Subcutaneous abdominal adipose tissue (tissue), 5 donors: ENCODE results near the gene FERMT2.
A peak's percentile ranks its signal among the peaks of the same experiment; 100 is the strongest.
"Not testable (repeated sequence)": the region's sequence is repeated elsewhere in the genome, so short reads cannot be mapped to it uniquely, and the experiment has no call there.

ENCODE experiments used
- H3K27ac ChIP-seq: one replicate; pipeline ENCODE4 v1.7.0; 2013; ENCODE audit warnings: low read depth, mild to moderate bottlenecking, inconsistent platforms, low read length, moderate library complexity
- H3K27me3 ChIP-seq, 5 donors: one replicate each; pipeline ENCODE4 v1.7.0; 2013; ENCODE audit warnings: low read length in 5 of 5, inconsistent platforms in 1 of 5; ENCODE audit not compliant: control insufficient read depth in 5 of 5, insufficient read depth in 4 of 5
- H3K36me3 ChIP-seq, 5 donors: one replicate each; pipeline ENCODE4 v1.7.0; 2013; ENCODE audit warnings: low read length in 5 of 5; ENCODE audit not compliant: control insufficient read depth in 5 of 5, insufficient read depth in 5 of 5
- H3K4me1 ChIP-seq, 5 donors: one replicate each; pipeline ENCODE4 v1.7.0; 2013; ENCODE audit warnings: low read length in 5 of 5, mild to moderate bottlenecking in 3 of 5, moderate library complexity in 1 of 5; ENCODE audit not compliant: control insufficient read depth in 5 of 5, insufficient read depth in 5 of 5
- H3K4me3 ChIP-seq, 5 donors: one replicate each; pipeline ENCODE4 v1.7.0; 2013; ENCODE audit warnings: low read length in 5 of 5, low read depth in 1 of 5
- H3K9ac ChIP-seq, 5 donors: one replicate each; pipeline ENCODE4 v1.7.0; 2013; ENCODE audit warnings: low read length in 5 of 5, mild to moderate bottlenecking in 4 of 5, moderate library complexity in 3 of 5
- H3K9me3 ChIP-seq, 5 donors: one replicate each; pipeline ENCODE4 v1.7.0; 2013; ENCODE audit warnings: low read length in 5 of 5; ENCODE audit not compliant: control insufficient read depth in 5 of 5
- donor health status: healthy.
- donor health status: healthy.
- donor health status: healthy.
- donor health status: healthy.
- donor health status: healthy.

FERMT2 gene

GRCh38 chr14:52922656-52923055 is 28.2 kb downstream of the FERMT2 start:
- H3K27me3 ChIP-seq, result no peaks in the 10 kb centered on the region
- peaks cover 0 to 3% (median 0%) of the 10 kb centered on the region in 5 donors for H3K36me3 ChIP-seq
- H3K4me3 ChIP-seq, result no peak overlapping the region
- H3K9ac ChIP-seq, result no peak overlapping the region
- no peaks in the 10 kb centered on the region for H3K9me3 ChIP-seq
- peaks cover 11 to 96% (median 79%) of the 10 kb centered on the region in 5 donors for H3K4me1 ChIP-seq
- H3K27ac ChIP-seq, result peak overlapping the region; percentile 93

GRCh38 chr14:52922059-52922458 is 28.8 kb downstream of the FERMT2 start:
- Histone ChIP-seq H3K9me3 (no peaks in the 10 kb centered on the region), H3K4me1 (peaks cover 13 to 94% (median 78%) of the 10 kb centered on the region in 5 donors), H3K27ac (peak overlapping the region; percentile 93)

GRCh38 chr14:52920411-52920810 is 30.4 kb downstream of the FERMT2 start:
- peak overlapping the region; percentile 93 for H3K27ac ChIP-seq
- H3K4me3 ChIP-seq, H3K36me3 ChIP-seq, H3K27me3 ChIP-seq, H3K9ac ChIP-seq, H3K9me3 ChIP-seq: not testable (repeated sequence)
- peaks cover 11 to 85% (median 70%) of the 10 kb centered on the region in 5 donors for H3K4me1 ChIP-seq

More at GRCh38 chr14:52922059-52922458, 28.8 kb downstream of the FERMT2 start:
- Histone ChIP-seq H3K27me3 (no peaks in the 10 kb centered on the region), H3K4me3 (no peak overlapping the region), H3K9ac (no peak overlapping the region), H3K36me3 (peaks cover 0 to 3% (median 0%) of the 10 kb centered on the region in 5 donors)

- peaks cover 11 to 83% (median 68%) of the 10 kb centered on the region in 5 donors for H3K4me1 ChIP-seq
Observed at GRCh38 chr14:52919971-52920370, 30.9 kb downstream of the FERMT2 start.

GRCh38 chr14:52918486-52918885 is 32.4 kb downstream of the FERMT2 start:
- Histone ChIP-seq H3K9ac (peak overlapping the region in 2 of 5 donors; percentile 11 to 46), H3K36me3 (peaks cover 0 to 10% (median 5%) of the 10 kb centered on the region in 5 donors), H3K27ac (peak overlapping the region; percentile 93), H3K4me1 (peaks cover 11 to 70% (median 57%) of the 10 kb centered on the region in 5 donors), H3K9me3 (no peaks in the 10 kb centered on the region), H3K27me3 (no peaks in the 10 kb centered on the region), H3K4me3 (no peak overlapping the region)

More at GRCh38 chr14:52919971-52920370, 30.9 kb downstream of the FERMT2 start:
- Histone ChIP-seq H3K27me3 (no peaks in the 10 kb centered on the region), H3K27ac (peak overlapping the region; percentile 93), H3K9ac (no peak overlapping the region), H3K36me3 (peaks cover 0 to 7% (median 5%) of the 10 kb centered on the region in 5 donors), H3K9me3 (no peaks in the 10 kb centered on the region), H3K4me3 (no peak overlapping the region)

GRCh38 chr14:52917735-52918134 is 33.1 kb downstream of the FERMT2 start:
- Histone ChIP-seq H3K9me3 (no peaks in the 10 kb centered on the region), H3K27me3 (no peaks in the 10 kb centered on the region), H3K27ac (peak overlapping the region; percentile 93), H3K36me3 (peaks cover 0 to 10% (median 5%) of the 10 kb centered on the region in 5 donors), H3K4me3 (no peak overlapping the region), H3K4me1 (peaks cover 11 to 68% (median 55%) of the 10 kb centered on the region in 5 donors), H3K9ac (peak overlapping the region in 3 of 5 donors; percentile 25 to 38 (median 30))

GRCh38 chr14:52914295-52914694 is 36.6 kb downstream of the FERMT2 start:
- H3K27me3 ChIP-seq, result no peaks in the 10 kb centered on the region
- no peak overlapping the region for H3K4me3 ChIP-seq
- no peak overlapping the region for H3K9ac ChIP-seq
- H3K4me1 ChIP-seq, result peaks cover 11 to 51% (median 36%) of the 10 kb centered on the region in 5 donors
- H3K36me3 ChIP-seq, result peaks cover 0 to 12% (median 5%) of the 10 kb centered on the region in 5 donors
- no peaks in the 10 kb centered on the region for H3K9me3 ChIP-seq
- H3K27ac ChIP-seq, result peak overlapping the region; percentile 93

- no peaks in the 10 kb centered on the region for H3K9me3 ChIP-seq
- H3K27ac ChIP-seq, result peak overlapping the region; percentile 93
- H3K9ac ChIP-seq, result no peak overlapping the region
- peaks cover 6 to 40% (median 26%) of the 10 kb centered on the region in 5 donors for H3K4me1 ChIP-seq
- peaks cover 5 to 19% (median 6%) of the 10 kb centered on the region in 5 donors for H3K36me3 ChIP-seq
- H3K4me3 ChIP-seq, result no peak overlapping the region
- H3K27me3 ChIP-seq, result no peaks in the 10 kb centered on the region
Observed at GRCh38 chr14:52913271-52913670, 37.6 kb downstream of the FERMT2 start.

GRCh38 chr14:52911904-52912303 is 38.9 kb downstream of the FERMT2 start:
- H3K36me3 ChIP-seq, result peaks cover 5 to 18% (median 6%) of the 10 kb centered on the region in 5 donors
- H3K4me1 ChIP-seq, result peaks cover 0 to 34% (median 13%) of the 10 kb centered on the region in 5 donors
- H3K27me3 ChIP-seq, result no peaks in the 10 kb centered on the region
- H3K9me3 ChIP-seq, result no peaks in the 10 kb centered on the region
- H3K9ac ChIP-seq, result no peak overlapping the region
- H3K4me3 ChIP-seq, result no peak overlapping the region
- peak overlapping the region; percentile 93 for H3K27ac ChIP-seq

- no peaks in the 10 kb centered on the region for H3K27me3 ChIP-seq
- H3K9me3 ChIP-seq, result no peaks in the 10 kb centered on the region
- peak overlapping the region in 2 of 5 donors; percentile 25 to 35 for H3K9ac ChIP-seq
- no peak overlapping the region for H3K4me3 ChIP-seq
- peak overlapping the region; percentile 88 for H3K27ac ChIP-seq
- H3K4me1 ChIP-seq, result peaks cover 4 to 34% (median 20%) of the 10 kb centered on the region in 5 donors
- H3K36me3 ChIP-seq, result peaks cover 0 to 14% (median 6%) of the 10 kb centered on the region in 5 donors
Observed at GRCh38 chr14:52910572-52910971, 40.3 kb downstream of the FERMT2 start.
